ENCODE results near the gene TMEM94.
"Not testable (repeated sequence)": the region's sequence is repeated elsewhere in the genome, so short reads cannot be mapped to it uniquely, and the experiment has no call there.

The TMEM94 gene

GRCh38 chr17:75511610-75512575, 55.5 kb downstream of the TMEM94 start:
- DNase-seq (ENCODE audit: low spot score), result no peak

- DNase-seq (ENCODE audit: low spot score), result no peak
Observed at GRCh38 chr17:75512926-75513640, 56.6 kb downstream of the TMEM94 start.

DNA sequence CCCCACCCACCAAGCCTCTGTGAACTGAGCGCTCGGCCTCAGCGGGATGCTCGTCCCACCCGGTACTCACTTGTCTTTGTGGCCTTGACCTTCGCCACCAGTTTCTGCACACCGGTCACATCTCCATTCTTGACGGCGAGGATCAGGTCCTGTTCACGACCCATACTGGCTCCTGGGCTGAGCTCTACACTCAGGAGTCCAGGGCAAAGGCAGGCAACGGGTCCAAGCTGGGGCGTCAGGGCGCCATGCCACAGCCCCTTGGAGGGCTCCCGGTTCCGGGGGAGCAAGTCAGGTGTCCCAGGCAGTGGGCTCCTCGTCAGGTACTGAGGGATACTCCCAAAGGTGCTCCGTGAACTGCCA, 57.2 kb downstream of the TMEM94 start:
- DNase-seq (ENCODE audit: low spot score), result no peak

GRCh38 chr17:75514299-75514918, 58.0 kb downstream of the TMEM94 start:
- no peak for DNase-seq (ENCODE audit: low spot score)

- no peak for DNase-seq (ENCODE audit: low spot score)
Observed at GRCh38 chr17:75514919-75515495, 58.6 kb downstream of the TMEM94 start.

- peak; percentile 92 for DNase-seq (ENCODE audit: low spot score)
Observed at GRCh38 chr17:75515496-75516254, 59.2 kb downstream of the TMEM94 start, which contains the start of gene CASKIN2. CASKIN2 (minus strand) TSS chr17:75515537; CDS start chr17:75513804, 1,733 bp downstream.

DNA sequence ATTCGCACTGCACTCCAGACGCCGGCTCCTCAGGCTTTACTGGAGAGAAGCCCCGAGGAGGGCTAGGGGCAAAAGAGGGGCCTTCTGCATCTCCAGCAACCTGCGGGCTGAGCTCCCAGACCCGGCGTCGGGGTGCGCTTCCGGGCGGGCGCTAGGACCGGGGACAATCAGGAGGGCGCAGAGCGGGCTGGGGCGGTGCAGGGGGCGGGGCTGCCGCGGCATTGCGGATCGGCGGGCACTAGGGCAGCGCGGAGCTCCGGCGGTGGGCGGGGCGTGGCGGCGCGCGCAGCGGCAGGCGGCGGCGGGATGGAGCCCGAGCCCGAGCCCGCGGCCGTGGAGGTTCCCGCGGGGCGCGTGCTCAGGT, 59.8 kb downstream of the TMEM94 start, which contains the start of gene TSEN54:
TSS of gene TSEN54 (plus strand) at position 274 of the 364 bp plus-strand sequence. CDS start at position 307, 33 bp downstream.
- peak; percentile 89 for DNase-seq (ENCODE audit: low spot score)

DNA sequence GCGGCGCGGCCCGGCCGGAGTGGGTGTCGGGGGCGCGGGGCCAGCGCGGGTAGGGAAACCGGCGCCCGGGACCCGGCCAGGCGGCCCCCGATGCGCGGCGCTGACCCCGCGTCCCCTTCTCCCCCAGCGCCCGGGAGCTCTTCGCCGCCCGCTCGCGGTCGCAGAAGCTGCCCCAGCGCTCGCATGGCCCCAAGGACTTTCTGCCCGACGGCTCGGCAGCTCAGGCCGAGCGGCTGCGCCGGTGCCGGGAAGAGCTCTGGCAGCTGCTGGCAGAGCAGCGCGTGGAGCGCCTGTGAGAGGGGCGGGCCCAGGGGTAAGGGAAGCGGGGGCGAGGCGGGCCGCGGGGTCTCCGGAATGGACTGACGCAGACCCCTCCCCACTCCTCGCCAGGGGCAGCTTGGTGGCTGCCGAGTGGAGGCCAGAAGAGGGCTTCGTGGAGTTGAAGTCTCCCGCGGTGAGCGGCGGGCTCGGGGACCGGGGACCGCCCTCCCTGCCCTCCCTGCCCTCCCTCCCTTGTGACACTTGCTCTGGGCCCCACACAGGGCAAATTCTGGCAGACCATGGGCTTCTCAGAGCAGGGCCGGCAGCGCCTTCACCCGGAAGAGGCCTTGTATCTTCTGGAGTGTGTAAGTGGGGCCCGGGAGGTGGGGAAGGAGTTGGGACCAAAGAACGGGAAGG, 60.3 kb downstream of the TMEM94 start:
- no peak for DNase-seq (ENCODE audit: low spot score)

GRCh38 chr17:75517297-75517865, 60.9 kb downstream of the TMEM94 start:
- no peak for DNase-seq (ENCODE audit: low spot score)

- no peak for DNase-seq (ENCODE audit: low spot score)
Observed at GRCh38 chr17:75518201-75518600, 61.8 kb downstream of the TMEM94 start.

DNA sequence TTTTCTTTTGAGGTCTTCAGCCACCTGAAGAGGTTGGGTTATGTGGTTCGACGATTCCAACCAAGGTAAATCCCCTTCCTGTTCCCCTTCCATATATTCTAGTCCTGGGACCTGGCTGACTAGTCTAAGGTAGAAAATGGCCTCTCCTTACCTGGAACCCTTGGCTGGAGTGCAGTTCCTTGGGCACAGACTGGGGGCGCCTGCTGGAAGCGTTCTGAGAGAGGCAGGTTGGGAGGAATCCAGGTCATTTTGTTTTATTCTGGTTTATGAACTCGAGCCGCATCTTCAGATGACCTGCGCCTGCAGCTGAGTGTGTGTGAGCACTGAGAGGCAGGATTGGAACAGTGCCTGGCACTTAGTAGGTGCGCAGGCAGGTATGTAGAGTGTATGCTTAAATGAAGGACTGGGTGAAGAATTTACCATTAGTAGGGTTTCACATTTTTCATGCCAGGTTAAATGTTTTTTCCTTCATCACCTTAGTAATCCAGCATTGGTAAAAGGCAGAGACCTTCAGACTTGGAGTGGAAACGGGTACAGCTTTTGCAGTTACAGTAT, 62.6 kb downstream of the TMEM94 start:
- no peak for DNase-seq (ENCODE audit: low spot score)

DNA sequence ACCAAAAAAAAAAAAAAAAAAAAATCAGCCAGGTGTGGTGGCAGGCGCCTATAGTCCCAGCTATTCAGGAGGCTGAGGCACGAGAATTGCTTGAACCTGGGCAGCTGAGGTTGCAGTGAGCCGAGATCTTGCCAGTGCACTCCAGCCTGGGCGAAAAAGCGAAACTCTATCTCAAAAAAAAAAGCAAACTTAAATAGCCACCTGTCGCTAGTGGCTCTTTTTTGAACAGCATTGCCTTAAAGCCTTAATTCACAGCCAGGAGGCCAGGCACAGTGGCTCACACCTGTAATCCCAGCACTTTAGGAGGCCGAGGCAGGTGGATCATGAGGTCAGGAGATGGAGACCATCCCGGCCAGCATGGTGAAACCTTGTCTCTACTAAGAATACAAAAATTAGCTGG, 64.0 kb downstream of the TMEM94 start:
- not testable (repeated sequence) for DNase-seq (ENCODE audit: low spot score)

DNA sequence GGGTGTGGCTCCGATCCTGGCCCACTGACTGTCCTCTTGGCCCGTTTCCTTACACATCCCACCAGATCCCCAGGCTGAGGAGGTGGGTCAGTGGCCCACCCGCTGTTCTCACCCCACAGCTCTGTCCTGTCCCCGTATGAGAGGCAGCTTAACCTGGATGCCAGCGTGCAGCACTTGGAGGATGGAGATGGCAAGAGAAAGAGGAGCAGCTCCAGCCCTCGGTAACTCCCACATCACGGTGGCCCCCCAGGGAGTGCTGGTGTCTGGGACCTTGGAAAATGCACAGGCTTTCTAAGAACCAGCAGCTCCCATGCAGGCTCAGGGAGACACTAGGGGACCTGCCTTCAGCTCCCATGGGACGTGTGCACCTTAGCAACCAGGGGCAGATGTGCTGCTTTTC, 64.9 kb downstream of the TMEM94 start:
- no peak for DNase-seq (ENCODE audit: low spot score)

GRCh38 chr17:75521951-75522727, 65.7 kb downstream of the TMEM94 start:
- DNase-seq (ENCODE audit: low spot score), result no peak

DNA sequence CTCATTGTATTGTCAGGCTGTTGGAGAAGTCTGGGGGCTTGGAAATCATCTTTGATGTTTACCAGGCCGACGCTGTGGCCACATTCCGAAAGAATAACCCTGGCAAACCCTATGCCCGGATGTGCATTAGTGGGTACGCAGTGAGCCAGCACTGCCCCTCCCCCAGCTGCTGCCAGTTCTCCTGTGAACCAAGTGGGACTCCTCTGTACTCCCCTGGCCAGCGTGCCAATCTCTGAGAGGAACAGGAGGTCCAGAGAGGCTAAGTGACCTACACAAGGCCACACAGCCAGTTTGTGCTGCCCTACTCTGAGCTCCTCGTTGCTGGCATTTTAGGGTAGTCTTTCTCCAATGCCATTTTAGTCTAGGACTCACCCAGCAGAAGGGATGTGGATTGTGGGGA, 67.2 kb downstream of the TMEM94 start:
- no peak for DNase-seq (ENCODE audit: low spot score)

GRCh38 chr17:75524269-75524969, 68.0 kb downstream of the TMEM94 start:
- no peak for DNase-seq (ENCODE audit: low spot score)

DNA sequence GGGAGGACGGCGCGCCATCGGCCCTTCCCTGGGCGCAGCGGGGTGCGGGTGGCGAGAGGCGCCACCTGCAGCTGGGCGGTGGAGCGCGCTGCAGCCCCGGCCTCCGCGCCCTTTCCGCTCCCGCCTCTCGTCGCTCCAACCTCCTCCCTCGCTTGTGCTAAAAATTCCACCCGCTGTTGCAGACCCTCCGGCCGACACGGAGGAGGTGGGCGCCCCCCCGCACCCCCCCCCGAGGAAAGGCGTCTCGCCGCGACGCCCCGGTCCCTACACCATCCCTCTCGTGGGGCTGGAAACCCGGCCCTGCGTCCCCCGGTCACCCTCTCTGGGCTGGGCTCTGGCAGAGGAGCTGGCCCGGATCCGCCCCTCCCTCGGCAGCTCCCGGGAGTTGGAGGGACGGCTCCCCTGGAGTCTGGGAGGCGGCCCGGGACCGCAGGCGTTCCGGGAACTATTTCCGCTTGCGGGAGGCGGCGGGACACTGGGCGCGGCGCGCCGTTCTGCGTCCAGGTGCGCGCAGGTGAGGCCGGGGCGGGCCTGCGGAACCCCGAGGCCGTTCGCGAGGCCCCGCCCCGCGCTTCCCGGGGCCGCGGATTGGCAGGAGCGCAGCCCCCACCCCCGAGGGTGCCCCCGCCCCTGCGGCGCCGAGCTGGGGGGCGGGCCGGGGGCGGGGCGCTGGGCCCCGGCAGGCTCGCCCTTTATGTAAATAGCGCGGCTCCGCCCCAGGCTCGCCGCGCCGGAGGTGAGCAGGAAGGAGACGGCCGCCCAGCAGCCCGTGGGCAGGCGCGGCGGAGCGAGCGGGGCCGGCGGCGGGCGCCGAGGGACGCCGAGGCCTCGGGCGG, 68.8 kb downstream of the TMEM94 start, which contains the start of gene LLGL2:
TSS of gene LLGL2 (plus strand) at position 728 of the 836 bp plus-strand sequence. CDS start 17,730 bp downstream, outside the sequence.
- peak; percentile 76 for DNase-seq (ENCODE audit: low spot score)
